Skeletal muscle tissue (tissue), 4 donors: ENCODE results near the gene SACS. TPM values are rescaled to one million over a fixed set of nuclear protein-coding genes. Genes with fewer than 3 reads are reported as not detected.
"Not testable (repeated sequence)": the region's sequence is repeated elsewhere in the genome, so short reads cannot be mapped to it uniquely, and the experiment has no call there.

ENCODE experiments used
- H3K27ac ChIP-seq: one replicate; pipeline ENCODE4 v1.7.0; 2013; ENCODE audit warnings: mild to moderate bottlenecking, low read depth, low read length, inconsistent platforms
- H3K27me3 ChIP-seq, 3 donors: one replicate each; pipeline ENCODE4 v1.7.0; 2013; ENCODE audit warnings: low read length in 3 of 3; ENCODE audit not compliant: control insufficient read depth in 3 of 3, insufficient read depth in 3 of 3
- H3K36me3 ChIP-seq, 3 donors: one replicate each; pipeline ENCODE4 v1.7.0; 2013; ENCODE audit warnings: low read length in 3 of 3; ENCODE audit not compliant: control insufficient read depth in 3 of 3, insufficient read depth in 3 of 3
- H3K4me1 ChIP-seq, 3 donors: one replicate each; pipeline ENCODE4 v1.7.0; 2013; ENCODE audit warnings: low read length in 3 of 3, mild to moderate bottlenecking in 3 of 3; ENCODE audit not compliant: control insufficient read depth in 3 of 3, insufficient read depth in 3 of 3
- H3K4me3 ChIP-seq, 3 donors: one replicate each; pipeline ENCODE4 v1.7.0; 2013; ENCODE audit warnings: low read length in 3 of 3
- H3K9ac ChIP-seq, 3 donors: one replicate each; pipeline ENCODE4 v1.7.0; 2013; ENCODE audit warnings: low read length in 3 of 3, mild to moderate bottlenecking in 3 of 3, moderate library complexity in 2 of 3, low read depth in 1 of 3
- H3K9me3 ChIP-seq, 3 donors: one replicate each; pipeline ENCODE4 v1.7.0; 2013; ENCODE audit warnings: low read length in 3 of 3; ENCODE audit not compliant: control insufficient read depth in 3 of 3
- total RNA-seq: library from RNA; depleted of rRNA; stranded (reverse); fragments of >200 nt; gene quantifications from one replicate; pipeline ENCODE4 v1.2.3, GENCODE V29; 2014
- donor health status: Osteomylitis.

Gene SACS
- total RNA-seq, 1 donor from 2014 or later = 102 TPM

DNA sequence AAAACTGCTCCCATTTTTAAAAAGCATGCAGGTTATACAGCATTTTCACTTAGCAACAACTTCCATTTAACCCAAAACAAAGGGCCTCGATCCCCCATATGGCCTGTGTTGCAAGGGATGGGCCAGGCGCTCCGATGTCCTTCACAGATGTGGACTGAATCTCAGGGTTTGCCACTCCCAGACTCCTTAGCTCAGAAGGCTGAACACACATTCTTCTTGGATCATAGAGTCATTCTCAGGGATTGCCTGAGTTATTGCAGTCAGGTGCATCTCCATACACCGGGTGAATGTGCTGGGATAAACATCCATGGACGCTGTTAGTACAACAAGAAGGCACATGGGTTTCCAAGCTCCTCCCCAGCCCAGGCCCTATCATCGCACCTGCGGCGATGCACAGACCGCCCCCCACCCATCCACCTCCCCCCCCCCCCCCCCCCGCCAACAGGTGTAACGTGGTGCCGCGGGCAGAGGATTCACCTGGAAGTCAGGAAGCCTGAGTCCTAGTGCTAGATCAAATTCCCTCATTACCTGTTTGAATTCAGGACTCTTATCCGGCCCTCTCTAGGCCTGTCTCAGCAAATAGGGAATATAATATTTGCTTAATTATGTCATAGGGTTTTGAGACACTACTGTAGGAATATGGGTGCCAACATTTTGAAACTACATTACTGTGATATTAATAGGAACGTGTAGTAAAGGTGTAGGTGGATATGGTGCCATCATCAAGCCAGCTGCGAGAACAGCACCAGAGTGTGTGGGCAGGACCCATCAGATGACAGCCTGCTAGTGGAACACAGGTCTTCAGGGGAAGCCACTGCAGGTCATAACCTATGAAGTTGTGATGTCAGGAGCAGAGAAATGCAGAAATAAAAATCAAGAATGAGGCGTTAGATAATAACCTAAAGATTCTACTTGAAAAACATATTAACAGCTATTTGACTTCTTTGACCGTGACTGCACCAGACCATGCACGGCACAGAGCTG is 110.9 kb downstream of the SACS start:
- no peaks in the 10 kb centered on the region for H3K36me3 ChIP-seq
- H3K27me3 ChIP-seq = no peaks in the 10 kb centered on the region
- no peaks in the 10 kb centered on the region for H3K9me3 ChIP-seq
- H3K4me1 ChIP-seq = peaks cover 24 to 38% (median 34%) of the 10 kb centered on the region in 3 donors
- peak overlapping the region; percentile 39 for H3K27ac ChIP-seq
- no peak overlapping the region for H3K9ac ChIP-seq
- no peak overlapping the region for H3K4me3 ChIP-seq

- Histone ChIP-seq H3K9me3 (no peaks in the 10 kb centered on the region), H3K4me1 (peaks cover 24 to 38% (median 34%) of the 10 kb centered on the region in 3 donors), H3K27me3 (no peaks in the 10 kb centered on the region), H3K27ac (peak overlapping the region; percentile 56), H3K9ac (no peak overlapping the region), H3K4me3 (peak overlapping the region in 2 of 3 donors; percentile 6 to 57), H3K36me3 (no peaks in the 10 kb centered on the region)
Measured at GRCh38 chr13:23321535-23322241, 111.8 kb downstream of the SACS start.

DNA sequence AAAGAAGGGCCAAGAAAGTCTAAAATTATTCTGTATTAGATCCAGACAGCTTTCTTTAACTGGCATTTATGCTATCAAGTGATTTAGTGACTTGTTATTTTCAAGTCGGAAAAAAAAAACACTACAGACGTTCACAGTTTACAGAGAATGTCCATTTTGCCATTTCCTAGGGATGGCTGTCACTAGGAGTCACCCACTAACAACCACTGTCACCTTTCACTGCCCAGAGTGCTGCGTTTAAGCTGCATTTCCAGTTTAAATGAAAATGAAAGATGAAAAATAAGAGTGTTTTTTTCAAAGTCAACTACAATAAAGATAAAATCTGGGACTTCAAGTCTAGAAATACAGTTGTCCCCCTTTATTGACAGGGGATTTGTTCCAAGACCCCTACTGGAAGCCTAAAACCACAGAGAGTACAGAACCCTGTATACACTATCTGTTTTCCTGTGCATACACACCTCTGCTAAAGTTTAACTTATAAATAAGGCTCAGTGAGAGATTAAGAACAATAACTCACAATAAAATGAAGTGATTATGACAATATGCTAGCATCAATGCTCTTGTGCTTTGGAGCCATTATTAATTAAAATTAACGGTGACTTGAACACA is 112.5 kb downstream of the SACS start:
- Histone ChIP-seq H3K9ac (peak overlapping the region in 1 of 3 donors; percentile 28), H3K27ac (peak overlapping the region; percentile 56), H3K4me3 (peak overlapping the region in 1 of 3 donors; percentile 57)

DNA sequence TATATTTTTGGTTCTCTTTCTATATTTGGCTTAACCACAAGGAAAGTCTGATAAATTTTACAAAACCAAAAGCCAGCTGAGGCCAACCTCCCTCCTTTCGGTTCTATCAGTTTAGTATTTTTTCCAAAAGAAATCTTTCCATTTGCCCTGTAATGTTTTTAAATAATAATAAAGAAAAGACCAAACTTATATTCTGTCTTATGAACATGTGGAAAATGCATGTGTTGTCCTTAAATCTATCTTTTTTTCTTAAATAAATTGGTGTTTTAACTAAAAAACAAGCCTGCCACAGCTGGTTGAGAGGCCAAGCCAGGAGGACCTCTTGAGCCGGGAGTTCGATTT is 113.6 kb downstream of the SACS start:
- Histone ChIP-seq H3K27ac (no peak overlapping the region), H3K36me3 (no peaks in the 10 kb centered on the region), H3K4me3 (no peak overlapping the region), H3K27me3 (no peaks in the 10 kb centered on the region), H3K4me1 (peaks cover 24 to 32% (median 31%) of the 10 kb centered on the region in 3 donors), H3K9ac (peak overlapping the region in 1 of 3 donors; percentile 50), H3K9me3 (no peaks in the 10 kb centered on the region)

More for the DNA sequence above, 112.5 kb downstream of the SACS start:
- Histone ChIP-seq H3K4me1 (peaks cover 24 to 38% (median 34%) of the 10 kb centered on the region in 3 donors), H3K9me3 (no peaks in the 10 kb centered on the region), H3K27me3 (no peaks in the 10 kb centered on the region), H3K36me3 (no peaks in the 10 kb centered on the region)

GRCh38 chr13:23314837-23315236 is 118.7 kb downstream of the SACS start:
- not testable (repeated sequence) for H3K4me1 ChIP-seq, H3K4me3 ChIP-seq, H3K27ac ChIP-seq, H3K9ac ChIP-seq, H3K9me3 ChIP-seq, H3K27me3 ChIP-seq, H3K36me3 ChIP-seq

DNA sequence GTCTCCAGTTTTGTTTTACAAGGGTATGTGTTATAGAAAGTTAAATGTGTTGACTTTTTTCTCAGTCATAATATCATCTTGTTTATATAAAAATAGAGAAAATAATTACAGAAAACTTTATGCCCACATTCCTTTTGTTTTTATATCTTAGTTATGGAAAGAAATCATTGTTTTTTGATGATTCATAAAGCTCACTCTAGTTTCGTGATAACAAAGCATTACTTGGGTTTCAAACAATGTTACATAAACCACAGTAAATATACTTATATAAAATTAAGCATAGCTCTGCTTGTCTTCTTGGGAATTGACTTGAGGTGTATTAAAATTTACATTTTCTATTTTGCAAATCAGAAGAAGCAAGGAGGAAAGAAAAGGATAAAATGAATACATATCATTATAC is 140.9 kb downstream of the SACS start:
- H3K9me3 ChIP-seq = no peaks in the 10 kb centered on the region
- no peak overlapping the region for H3K27ac ChIP-seq
- no peaks in the 10 kb centered on the region for H3K27me3 ChIP-seq
- no peak overlapping the region for H3K9ac ChIP-seq
- no peak overlapping the region for H3K4me3 ChIP-seq
- peaks cover 0 to 6% (median 3%) of the 10 kb centered on the region in 3 donors for H3K4me1 ChIP-seq
- peaks cover 4 to 10% (median 8%) of the 10 kb centered on the region in 3 donors for H3K36me3 ChIP-seq

GRCh38 chr13:23289917-23290357 is 143.6 kb downstream of the SACS start:
- Histone ChIP-seq H3K4me3 (no peak overlapping the region), H3K4me1 (peaks cover 0 to 6% (median 3%) of the 10 kb centered on the region in 3 donors), H3K27me3 (no peaks in the 10 kb centered on the region), H3K9me3 (no peaks in the 10 kb centered on the region), H3K27ac (no peak overlapping the region), H3K9ac (no peak overlapping the region), H3K36me3 (peaks cover 0 to 6% (median 0%) of the 10 kb centered on the region in 3 donors)

GRCh38 chr13:23288995-23289394 is 144.5 kb downstream of the SACS start:
- peaks cover 0 to 8% (median 0%) of the 10 kb centered on the region in 3 donors for H3K36me3 ChIP-seq
- no peak overlapping the region for H3K27ac ChIP-seq
- no peaks in the 10 kb centered on the region for H3K9me3 ChIP-seq
- no peaks in the 10 kb centered on the region for H3K27me3 ChIP-seq
- H3K4me3 ChIP-seq = no peak overlapping the region
- H3K4me1 ChIP-seq = peaks cover 0 to 6% (median 3%) of the 10 kb centered on the region in 3 donors
- H3K9ac ChIP-seq = no peak overlapping the region

- Histone ChIP-seq H3K9ac (no peak overlapping the region), H3K4me3 (no peak overlapping the region), H3K9me3 (no peaks in the 10 kb centered on the region), H3K27me3 (no peaks in the 10 kb centered on the region), H3K27ac (no peak overlapping the region), H3K4me1 (peaks cover 0 to 6% (median 3%) of the 10 kb centered on the region in 3 donors), H3K36me3 (peaks cover 0 to 8% (median 0%) of the 10 kb centered on the region in 3 donors)
Measured at GRCh38 chr13:23288564-23288963, 144.9 kb downstream of the SACS start.
